ENCODE results near the gene TIMP2. TPM values are rescaled to one million over a fixed set of nuclear protein-coding genes. Genes with fewer than 3 reads are reported as not detected.

TIMP2 gene
- total and polyA plus RNA-seq, 2 of the 4 experiments (the other 2 are of a cell fraction), result 43.9 to 416 TPM

- no peak for DNase-seq
- peaks cover 33 to 74% of the 10 kb centered on the region in 2 experiments for H3K79me1 ChIP-seq (ENCODE audit: low read depth in 1 of 2, low read length in 2 of 2)
- intact Hi-C loops (cut with micrococcal nuclease), result no loop called here
- peaks cover 5% of the 10 kb centered on the region for H3K4me1 ChIP-seq (ENCODE audit: control insufficient read depth, insufficient read depth, low read length)
- no peak overlapping the region for H3K23ac ChIP-seq (ENCODE audit: low read depth, low read length)
- no peak overlapping the region for H2AK5ac ChIP-seq (ENCODE audit: low read depth, low read length)
- H4K5ac ChIP-seq (ENCODE audit: low read depth, low read length), result no peak overlapping the region
- H3K27me3 ChIP-seq (ENCODE audit: control insufficient read depth, insufficient read depth, low read length), result no peaks in the 10 kb centered on the region
- in situ Hi-C loops (cut with MboI; ENCODE audit: low sequenced_read_pairs), result no loop called here
- CTCF ChIA-PET, result no interaction called here
- no peak overlapping the region for H2AFZ ChIP-seq (replicated peaks; ENCODE audit: low read length, poor library complexity)
- H2BK15ac ChIP-seq (ENCODE audit: low read depth, low read length), result no peak overlapping the region
- no peaks in the 10 kb centered on the region for H3K9me3 ChIP-seq (ENCODE audit: control insufficient read depth, insufficient read depth, low read length)
- no peak overlapping the region for H2AK9ac ChIP-seq (replicated peaks; ENCODE audit: low read depth, low read length, poor library complexity)
- peaks cover 74% of the 10 kb centered on the region for H3K36me3 ChIP-seq (ENCODE audit: control insufficient read depth, insufficient read depth, low read length)
- no peak overlapping the region for H3K56ac ChIP-seq (ENCODE audit: extremely low read depth, insufficient read depth, low read length)
- no peak overlapping the region for H3K4me2 ChIP-seq (ENCODE audit: low read depth, low read length)
- H3K4me3 ChIP-seq (ENCODE audit: insufficient read depth, low read depth, low read length), result no peak overlapping the region
- H3K9me1 ChIP-seq (ENCODE audit: insufficient read depth, low read length), result peaks cover 6% of the 10 kb centered on the region
- H4K20me1 ChIP-seq (ENCODE audit: insufficient read depth, low read length), result no peaks in the 10 kb centered on the region; the same call in 1 of the 2 replicates
- no peak for ATAC-seq (ENCODE audit: low read depth)
- no peak overlapping the region for H3K14ac ChIP-seq (replicated peaks; ENCODE audit: low read depth, low read length)
- H3K9ac ChIP-seq (ENCODE audit: low read depth, low read length), result no peak overlapping the region
- no TSS peak for BruUV-seq (replicated peaks)
- H2BK5ac ChIP-seq (ENCODE audit: low read depth, low read length, poor library complexity, severe bottlenecking), result no peak overlapping the region
- no peak overlapping the region for H4K91ac ChIP-seq (ENCODE audit: insufficient read depth, low read depth, low read length)
- no peak overlapping the region for H2BK20ac ChIP-seq (ENCODE audit: low read depth, low read length)
- H3K18ac ChIP-seq (ENCODE audit: low read depth, low read length), result no peak overlapping the region
- TF ChIP-seq RFX5 (IDR thresholded peaks at IDR 0.05; ENCODE audit: low read depth, low read length) (no peak), MAFK (IDR thresholded peaks at IDR 0.05; ENCODE audit: low read depth, low read length) (peak; percentile 86), CHD1 (IDR thresholded peaks at IDR 0.05; ENCODE audit: low read depth, low read length) (no peak), MAZ (IDR thresholded peaks at IDR 0.05; ENCODE audit: borderline replicate concordance, low read depth, low read length) (no peak)
- WGBS, 2 experiments (ENCODE audit: extremely low coverage in 2 of 2, insufficient read length in 1 of 2), result 93% methylated on average over 3 of the region's 6 CpGs; no CpG with 5 or more reads in 1 of the 2 experiments
- no peak overlapping the region for H2BK120ac ChIP-seq (ENCODE audit: low read depth, low read length)
- H3K4ac ChIP-seq (ENCODE audit: low read depth, low read length), result no peak overlapping the region
- H3K27ac ChIP-seq (ENCODE audit: insufficient read depth, low read length), result no peak overlapping the region
- dilution Hi-C loops (cut with HindIII; ENCODE audit: low sequenced_read_pairs, unreplicated experiment), result no loop called here
- POLR2A ChIA-PET (ENCODE audit: unreplicated experiment), result no interaction called here
- H4K8ac ChIP-seq (ENCODE audit: low read depth in 2 of 2, low read length in 2 of 2), result no peak overlapping the region
Observed at GRCh38 chr17:78817123-78817522, 108.1 kb downstream of the TIMP2 start.
